H54 (cell line): ENCODE measurements around the gene ANGPTL4.
"Not testable (repeated sequence)": the region's sequence is repeated elsewhere in the genome, so short reads cannot be mapped to it uniquely, and the experiment has no call there.

Source experiments
- DNase-seq: peaks from one replicate; pipeline ENCODE4 v3.0.0; 2011; ENCODE audit warnings: low spot score, mixed read lengths; ENCODE audit not compliant: insufficient read length
- FAIRE-seq: peaks from 3 replicates; lab custom pipeline; 2011; peaks lifted over from hg19 to GRCh38; lab: Jason Lieb, UNC
- POLR2A ChIP-seq: IDR thresholded peaks from 2 replicates; pipeline ENCODE4 v1.6.1; 2011; ENCODE audit warnings: low read depth, mild to moderate bottlenecking, low read length

The ANGPTL4 gene

DNA sequence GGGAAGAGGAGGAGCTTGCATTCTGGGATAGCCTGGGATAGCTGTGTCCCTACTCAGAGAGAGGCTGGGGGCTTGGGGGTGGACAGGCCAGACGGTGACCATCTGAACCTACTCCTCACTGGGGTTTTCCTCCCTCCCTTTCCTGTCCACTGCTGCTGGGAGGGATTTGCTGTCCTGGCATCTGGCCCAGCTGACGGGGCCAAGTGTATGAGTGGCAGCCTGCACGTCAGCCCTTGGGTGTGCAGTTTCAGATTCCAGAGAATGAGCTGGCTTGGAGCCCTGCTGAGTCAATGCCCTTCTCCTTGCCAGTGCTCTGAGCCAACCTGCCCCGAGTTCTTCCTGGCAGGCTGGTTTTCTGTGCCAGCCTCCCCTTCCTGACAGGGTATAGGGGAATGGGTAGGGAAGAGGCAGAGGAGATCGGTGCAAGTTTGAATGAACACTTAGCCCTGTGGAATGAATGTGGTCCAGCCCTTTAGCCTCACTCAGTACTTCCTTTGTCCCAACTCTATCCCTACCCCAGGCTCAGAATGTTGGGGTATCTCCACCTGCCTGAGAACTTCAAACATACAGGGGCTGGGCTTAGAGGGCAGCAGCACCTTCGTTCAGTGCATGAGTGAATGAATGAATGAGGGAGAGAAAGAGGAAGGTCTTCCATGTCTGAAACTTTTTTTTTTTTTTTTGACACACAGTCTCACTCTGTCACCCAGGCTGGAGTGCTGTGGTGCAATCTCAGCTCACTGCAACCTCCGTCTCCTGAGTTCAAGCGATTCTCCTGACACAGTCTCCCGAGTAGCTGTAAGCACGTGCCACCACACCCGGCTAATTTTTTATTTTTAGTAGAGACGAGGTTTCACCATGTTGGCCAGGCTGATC is 1.8 kb upstream of the ANGPTL4 start:
- DNase-seq (peak; percentile 94), FAIRE-seq (peak; percentile 89)
- TF ChIP-seq POLR2A, result no peak

GRCh38 chr19:8366121-8366581 is 2.2 kb downstream of the ANGPTL4 start:
- no peak for FAIRE-seq

GRCh38 chr19:8366961-8367326 is 3.0 kb downstream of the ANGPTL4 start:
- TF ChIP-seq POLR2A, result no peak
- no peak for FAIRE-seq
- no peak for DNase-seq

More at GRCh38 chr19:8366121-8366581, 2.2 kb downstream of the ANGPTL4 start:
- TF ChIP-seq POLR2A, result no peak
- peak; percentile 7 for DNase-seq

GRCh38 chr19:8367327-8368001 is 3.5 kb downstream of the ANGPTL4 start:
- FAIRE-seq, result peak; percentile 6
- no peak for TF ChIP-seq POLR2A
- DNase-seq, result peak; percentile 93

- FAIRE-seq (no peak), DNase-seq (no peak)
- TF ChIP-seq POLR2A, result no peak
Observed at GRCh38 chr19:8370176-8371010, 6.4 kb downstream of the ANGPTL4 start.

GRCh38 chr19:8371011-8371804 is 7.3 kb downstream of the ANGPTL4 start:
- DNase-seq (no peak), FAIRE-seq (no peak)
- no peak for TF ChIP-seq POLR2A

DNA sequence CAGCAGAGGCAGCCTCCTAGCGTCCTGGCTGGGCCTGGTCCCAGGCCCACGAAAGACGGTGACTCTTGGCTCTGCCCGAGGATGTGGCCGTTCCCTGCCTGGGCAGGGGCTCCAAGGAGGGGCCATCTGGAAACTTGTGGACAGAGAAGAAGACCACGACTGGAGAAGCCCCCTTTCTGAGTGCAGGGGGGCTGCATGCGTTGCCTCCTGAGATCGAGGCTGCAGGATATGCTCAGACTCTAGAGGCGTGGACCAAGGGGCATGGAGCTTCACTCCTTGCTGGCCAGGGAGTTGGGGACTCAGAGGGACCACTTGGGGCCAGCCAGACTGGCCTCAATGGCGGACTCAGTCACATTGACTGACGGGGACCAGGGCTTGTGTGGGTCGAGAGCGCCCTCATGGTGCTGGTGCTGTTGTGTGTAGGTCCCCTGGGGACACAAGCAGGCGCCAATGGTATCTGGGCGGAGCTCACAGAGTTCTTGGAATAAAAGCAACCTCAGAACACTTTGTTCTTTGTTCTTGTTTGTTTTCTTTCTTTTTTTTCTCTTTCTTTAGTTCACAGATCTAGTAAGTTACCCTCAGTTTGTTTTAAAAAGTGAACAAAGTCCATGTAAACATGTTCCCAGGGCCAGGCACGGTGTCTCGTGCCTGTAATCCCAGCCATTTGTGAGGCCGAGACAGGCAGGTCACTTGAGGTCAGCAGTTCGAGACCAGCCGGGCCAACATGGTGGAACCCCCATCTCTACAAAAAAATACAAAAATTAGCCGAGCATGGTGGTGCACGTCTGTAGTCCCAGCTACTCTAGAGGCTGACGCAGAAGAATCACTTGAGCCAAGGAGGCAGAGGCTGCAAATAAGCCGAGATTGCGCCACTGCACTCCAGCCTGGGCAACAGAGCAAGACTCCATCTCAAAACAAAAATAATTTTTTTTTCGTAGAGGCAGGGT is 10.2 kb downstream of the ANGPTL4 start:
- DNase-seq, result no peak
- no peak for FAIRE-seq
- no peak for TF ChIP-seq POLR2A

- not testable (repeated sequence) for FAIRE-seq, DNase-seq
Observed at GRCh38 chr19:8375766-8376165, 11.8 kb downstream of the ANGPTL4 start.

DNA sequence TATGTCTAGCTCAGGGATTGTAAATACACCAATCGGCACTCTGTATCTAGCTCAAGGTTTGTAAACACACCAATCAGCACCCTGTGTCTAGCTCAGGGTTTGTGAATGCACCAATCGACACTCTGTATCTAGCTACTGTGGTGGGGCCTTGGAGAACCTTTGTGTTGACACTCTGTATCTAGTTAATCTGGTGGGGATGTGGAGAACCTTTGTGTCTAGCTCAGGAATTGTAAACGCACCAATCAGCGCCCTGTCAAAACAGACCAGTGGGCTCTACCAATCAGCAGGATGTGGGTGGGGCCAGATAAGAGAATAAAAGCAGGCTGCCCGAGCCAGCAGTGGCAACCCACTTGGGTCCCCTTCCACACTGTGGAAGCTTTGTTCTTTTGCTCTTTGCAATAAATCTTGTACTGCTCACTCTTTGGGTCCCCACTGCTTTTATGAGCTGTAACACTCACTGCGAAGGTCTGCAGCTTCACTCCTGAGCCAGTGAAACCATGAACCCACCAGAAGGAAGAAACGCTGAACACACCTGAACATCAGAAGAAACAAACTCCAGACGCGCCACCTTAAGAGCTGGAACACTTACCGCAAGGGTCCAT is 12.5 kb downstream of the ANGPTL4 start:
- FAIRE-seq, result not testable (repeated sequence)

DNA sequence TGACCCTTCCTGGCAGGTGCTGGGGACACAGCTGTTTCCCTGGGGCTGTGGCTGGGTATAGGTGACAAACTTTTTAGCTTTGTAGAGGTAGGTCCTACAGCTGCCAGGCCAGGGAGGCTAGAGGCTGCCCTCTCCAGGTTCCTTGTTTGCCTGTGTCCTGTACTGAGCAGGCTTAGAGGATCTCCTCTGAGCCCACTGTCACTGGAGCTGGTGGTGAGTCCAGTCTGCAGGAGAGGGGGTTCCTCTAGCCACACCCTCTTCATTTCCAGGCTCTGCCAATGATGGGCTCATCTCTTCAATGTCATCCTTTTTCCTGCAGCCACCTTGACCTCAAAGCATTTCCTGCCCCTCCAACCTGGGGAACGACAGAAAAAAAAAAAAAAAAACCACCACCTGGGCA is 13.6 kb downstream of the ANGPTL4 start:
- TF ChIP-seq POLR2A, result no peak
- DNase-seq, result no peak
- no peak for FAIRE-seq

More for the DNA sequence above, 12.5 kb downstream of the ANGPTL4 start:
- not testable (repeated sequence) for DNase-seq

- not testable (repeated sequence) for FAIRE-seq, DNase-seq
Observed at GRCh38 chr19:8379156-8379891, 15.4 kb downstream of the ANGPTL4 start.

- not testable (repeated sequence) for FAIRE-seq, DNase-seq
Observed at GRCh38 chr19:8384569-8384968, 20.6 kb downstream of the ANGPTL4 start.

DNA sequence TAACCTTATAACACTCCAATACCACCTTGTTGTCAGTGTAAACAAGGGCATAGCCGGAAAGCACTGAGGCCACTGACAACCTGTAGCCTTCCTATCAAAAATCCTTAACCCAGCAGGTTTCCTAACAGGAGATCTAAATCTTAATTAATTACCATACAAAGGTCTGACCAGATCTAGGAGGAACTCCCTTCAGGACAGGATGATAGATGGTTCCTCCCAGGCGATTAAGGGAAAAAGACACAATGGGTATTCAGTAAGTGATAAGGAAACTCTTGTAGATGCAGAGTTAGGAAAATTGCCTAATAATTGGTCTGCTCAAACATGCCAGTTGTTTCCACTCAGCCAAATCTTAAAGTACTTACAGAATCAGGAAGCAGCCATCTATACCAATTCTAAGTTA is 21.1 kb downstream of the ANGPTL4 start:
- DNase-seq, FAIRE-seq: not testable (repeated sequence)

GRCh38 chr19:8385566-8385965 is 21.6 kb downstream of the ANGPTL4 start:
- DNase-seq, FAIRE-seq: not testable (repeated sequence)

DNA sequence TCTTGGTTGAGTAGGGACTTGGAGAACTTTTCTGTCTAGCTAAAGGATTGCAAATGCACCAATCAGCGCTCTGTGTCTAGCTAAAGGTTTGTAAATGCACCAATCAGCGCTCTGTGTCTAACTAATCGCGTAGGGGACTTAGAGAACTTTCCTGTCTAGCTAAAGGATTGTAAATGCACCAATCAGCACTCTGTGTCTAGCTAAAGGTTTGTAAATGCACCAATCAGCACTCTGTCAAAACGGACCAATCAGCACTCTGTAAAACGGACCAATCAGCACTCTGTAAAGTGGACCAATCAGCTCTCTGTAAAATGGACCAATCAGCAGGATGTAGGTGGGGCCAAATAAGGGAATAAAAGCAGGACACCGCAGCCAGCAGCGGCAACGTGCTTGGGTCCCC is 22.5 kb downstream of the ANGPTL4 start:
- not testable (repeated sequence) for DNase-seq, FAIRE-seq
